Measurements from ENCODE around the gene HLA-DPB1. TPM values are rescaled to one million over a fixed set of nuclear protein-coding genes. Genes with fewer than 3 reads are reported as not detected.

HLA-DPB1 gene
- total RNA-seq, 1 experiment from 2014 or later, result 33.5 TPM

GRCh38 chr6:33128318-33128717, 52.5 kb downstream of the HLA-DPB1 start:
- no peak for DNase-seq (ENCODE audit: low read depth)

- DNase-seq (ENCODE audit: low read depth), result no peak
These were observed 56.3 kb downstream of the HLA-DPB1 start for GRCh38 chr6:33132081-33132524.

- DNase-seq (ENCODE audit: low read depth), result no peak
These were observed 60.6 kb downstream of the HLA-DPB1 start for GRCh38 chr6:33136310-33136900.

Other genes with a start within 250 kb of the HLA-DPB1 start
- gene TAP2, start 237.3 kb upstream of the HLA-DPB1 start, total RNA-seq (2014; rRNA removed; shearing (Covaris generic)), result 89.3 and 104 TPM in 2 replicates
- gene PSMB8, start 231.9 kb upstream of the HLA-DPB1 start, total RNA-seq (2014; rRNA removed; shearing (Covaris generic)), result 46.2 and 52.4 TPM in 2 replicates
- 28.1 and 32.0 TPM in 2 replicates for gene TAP1, start 222.3 kb upstream of the HLA-DPB1 start, total RNA-seq (2014; rRNA removed; shearing (Covaris generic))
- gene PSMB9, start 221.8 kb upstream of the HLA-DPB1 start, total RNA-seq (2014; rRNA removed; shearing (Covaris generic)), result 16.5 and 32.5 TPM in 2 replicates
- gene HLA-DMB, start 135.0 kb upstream of the HLA-DPB1 start, total RNA-seq (2014; rRNA removed; shearing (Covaris generic)), result 0.07 and 0.16 TPM in 2 replicates
- 3.4 and 3.9 TPM in 2 replicates for gene HLA-DMA, start 122.9 kb upstream of the HLA-DPB1 start, total RNA-seq (2014; rRNA removed; shearing (Covaris generic))
- 119 and 125 TPM in 2 replicates for gene BRD2, start 107.4 kb upstream of the HLA-DPB1 start, total RNA-seq (2014; rRNA removed; shearing (Covaris generic))
- not detected in 2 replicates for gene HLA-DOA, start 66.4 kb upstream of the HLA-DPB1 start, total RNA-seq (2014; rRNA removed; shearing (Covaris generic))
- gene HLA-DPA1, start 2.3 kb upstream of the HLA-DPB1 start, total RNA-seq (2014; rRNA removed; shearing (Covaris generic)), result 2.2 and 8.9 TPM in 2 replicates
- gene COL11A2, start 116.5 kb downstream of the HLA-DPB1 start, total RNA-seq (2014; rRNA removed; shearing (Covaris generic)), result 0.71 and 0.77 TPM in 2 replicates
- 30.7 and 32.5 TPM in 2 replicates for gene RXRB, start 124.7 kb downstream of the HLA-DPB1 start, total RNA-seq (2014; rRNA removed; shearing (Covaris generic))
- gene SLC39A7, start 124.9 kb downstream of the HLA-DPB1 start, total RNA-seq (2014; rRNA removed; shearing (Covaris generic)), result 94.6 and 121 TPM in 2 replicates
- gene HSD17B8, start 128.7 kb downstream of the HLA-DPB1 start, total RNA-seq (2014; rRNA removed; shearing (Covaris generic)), result 5.3 and 5.6 TPM in 2 replicates
- gene RING1, start 132.5 kb downstream of the HLA-DPB1 start, total RNA-seq (2014; rRNA removed; shearing (Covaris generic)), result 32.1 and 37.0 TPM in 2 replicates
- gene VPS52, start 195.9 kb downstream of the HLA-DPB1 start, total RNA-seq (2014; rRNA removed; shearing (Covaris generic)), result 30.9 and 38.2 TPM in 2 replicates
- 3,065 and 5,472 TPM in 2 replicates for gene RPS18, start 196.1 kb downstream of the HLA-DPB1 start, total RNA-seq (2014; rRNA removed; shearing (Covaris generic))
- 1.2 TPM in 2 replicates for gene B3GALT4, start 201.1 kb downstream of the HLA-DPB1 start, total RNA-seq (2014; rRNA removed; shearing (Covaris generic))
- 170 and 256 TPM in 2 replicates for gene WDR46, start 213.2 kb downstream of the HLA-DPB1 start, total RNA-seq (2014; rRNA removed; shearing (Covaris generic))
- 194 and 225 TPM in 2 replicates for gene PFDN6, start 213.6 kb downstream of the HLA-DPB1 start, total RNA-seq (2014; rRNA removed; shearing (Covaris generic))
- 37.3 and 37.6 TPM in 2 replicates for gene RGL2, start 223.0 kb downstream of the HLA-DPB1 start, total RNA-seq (2014; rRNA removed; shearing (Covaris generic))
- 42.4 and 68.0 TPM in 2 replicates for gene TAPBP, start 238.1 kb downstream of the HLA-DPB1 start, total RNA-seq (2014; rRNA removed; shearing (Covaris generic))
- gene ZBTB22, start 241.8 kb downstream of the HLA-DPB1 start, total RNA-seq (2014; rRNA removed; shearing (Covaris generic)), result 10.9 and 12.4 TPM in 2 replicates
- gene DAXX, start 247.0 kb downstream of the HLA-DPB1 start, total RNA-seq (2014; rRNA removed; shearing (Covaris generic)), result 108 and 114 TPM in 2 replicates

All from HT1080 (cell line).